ENCODE data around the gene CALN1.

The CALN1 gene

GRCh38 chr7:71782051-71782450, 630.1 kb downstream of the CALN1 start:
- no peak for DNase-seq (ENCODE audit: low read depth in 2 of 2)
- no peak for TF ChIP-seq CTCF (IDR thresholded peaks at IDR 0.05; ENCODE audit: low read depth, low read length)
- no peak overlapping the region for H3K4me3 ChIP-seq (replicated peaks in 1 of 2; ENCODE audit: low read depth in 2 of 2, low read length in 2 of 2)

- no peak for TF ChIP-seq CTCF (IDR thresholded peaks at IDR 0.05; ENCODE audit: low read depth, low read length)
- DNase-seq (ENCODE audit: low read depth in 2 of 2): no peak
- H3K4me3 ChIP-seq (replicated peaks in 1 of 2; ENCODE audit: low read depth in 2 of 2, low read length in 2 of 2): no peak overlapping the region
Observed at GRCh38 chr7:71780282-71780681, 631.9 kb downstream of the CALN1 start.

- no peak for TF ChIP-seq CTCF (IDR thresholded peaks at IDR 0.05; ENCODE audit: low read depth, low read length)
- H3K4me3 ChIP-seq (replicated peaks in 1 of 2; ENCODE audit: low read depth in 2 of 2, low read length in 2 of 2): no peak overlapping the region
- no peak for DNase-seq (ENCODE audit: low read depth in 2 of 2)
Observed at GRCh38 chr7:71777278-71777677, 634.9 kb downstream of the CALN1 start.

GRCh38 chr7:71776726-71777125, 635.4 kb downstream of the CALN1 start:
- DNase-seq (ENCODE audit: low read depth in 2 of 2): no peak
- no peak for TF ChIP-seq CTCF (IDR thresholded peaks at IDR 0.05; ENCODE audit: low read depth, low read length)
- no peak overlapping the region for H3K4me3 ChIP-seq (replicated peaks in 1 of 2; ENCODE audit: low read depth in 2 of 2, low read length in 2 of 2)

GRCh38 chr7:71775648-71776047, 636.5 kb downstream of the CALN1 start:
- TF ChIP-seq CTCF (IDR thresholded peaks at IDR 0.05; ENCODE audit: low read depth, low read length): no peak

GRCh38 chr7:71772779-71773178, 639.4 kb downstream of the CALN1 start:
- TF ChIP-seq CTCF (IDR thresholded peaks at IDR 0.05; ENCODE audit: low read depth, low read length): no peak
- no peak for DNase-seq (ENCODE audit: low read depth in 2 of 2)
- H3K4me3 ChIP-seq (replicated peaks in 1 of 2; ENCODE audit: low read depth in 2 of 2, low read length in 2 of 2): no peak overlapping the region

More at GRCh38 chr7:71775648-71776047, 636.5 kb downstream of the CALN1 start:
- DNase-seq (ENCODE audit: low read depth in 2 of 2): no peak
- no peak overlapping the region for H3K4me3 ChIP-seq (replicated peaks in 1 of 2; ENCODE audit: low read depth in 2 of 2, low read length in 2 of 2)

- TF ChIP-seq CTCF (IDR thresholded peaks at IDR 0.05; ENCODE audit: low read depth, low read length): no peak
- no peak for DNase-seq (ENCODE audit: low read depth in 2 of 2)
Observed at GRCh38 chr7:71770269-71770907, 641.8 kb downstream of the CALN1 start.

More at GRCh38 chr7:71770269-71770907, 641.8 kb downstream of the CALN1 start:
- no peak overlapping the region for H3K4me3 ChIP-seq (replicated peaks in 1 of 2; ENCODE audit: low read depth in 2 of 2, low read length in 2 of 2)
